HS-5 (cell line): ENCODE measurements around the gene CRYBB3.

Source experiments
- DNase-seq: peaks from one replicate; pipeline ENCODE4 v3.0.0-alpha.2; 2012; ENCODE audit warnings: low read depth

CRYBB3 gene

GRCh38 chr22:25199731-25200520 is at the start of gene CRYBB3:
CRYBB3 (plus strand) TSS chr22:25199858; CDS start chr22:25201397, 1,539 bp downstream.
- no peak for DNase-seq

- DNase-seq = no peak
These were observed 45.5 kb upstream of the CRYBB3 start for GRCh38 chr22:25153961-25154666.

GRCh38 chr22:25154667-25154999 is 45.0 kb upstream of the CRYBB3 start:
- DNase-seq = no peak

GRCh38 chr22:25156736-25157135 is 42.9 kb upstream of the CRYBB3 start:
- no peak for DNase-seq

GRCh38 chr22:25159028-25159427 is 40.6 kb upstream of the CRYBB3 start:
- DNase-seq = no peak

GRCh38 chr22:25160120-25160996 is 39.3 kb upstream of the CRYBB3 start:
- no peak for DNase-seq

GRCh38 chr22:25161017-25161915 is 38.4 kb upstream of the CRYBB3 start:
- DNase-seq = no peak

GRCh38 chr22:25161916-25162530 is 37.6 kb upstream of the CRYBB3 start:
- DNase-seq = no peak

- no peak for DNase-seq
These were observed 37.1 kb upstream of the CRYBB3 start for GRCh38 chr22:25162561-25162960.

- DNase-seq = no peak
These were observed 33.9 kb upstream of the CRYBB3 start for GRCh38 chr22:25165785-25166184.

GRCh38 chr22:25166266-25167040 is 33.2 kb upstream of the CRYBB3 start:
- no peak for DNase-seq

- no peak for DNase-seq
These were observed 32.6 kb upstream of the CRYBB3 start for GRCh38 chr22:25167082-25167481.

- DNase-seq = no peak
These were observed 31.6 kb upstream of the CRYBB3 start for GRCh38 chr22:25167834-25168601.

- no peak for DNase-seq
These were observed 30.2 kb upstream of the CRYBB3 start for GRCh38 chr22:25169278-25170031.

- no peak for DNase-seq
These were observed 29.2 kb upstream of the CRYBB3 start for GRCh38 chr22:25170426-25170980.

- no peak for DNase-seq
These were observed 27.5 kb upstream of the CRYBB3 start for GRCh38 chr22:25172153-25172552.

- no peak for DNase-seq
These were observed 25.3 kb upstream of the CRYBB3 start for GRCh38 chr22:25174156-25174887.
